CD14-positive monocyte (primary cell): ENCODE results near the gene IL4R. TPM values are rescaled to one million over a fixed set of nuclear protein-coding genes. Genes with fewer than 3 reads are reported as not detected.
A peak's percentile ranks its signal among the peaks of the same experiment; 100 is the strongest.

Source experiments
- DNase-seq, 3 donors: peaks; one replicate each; pipeline ENCODE4 v3.0.0-alpha.2; 2011 to 2022
- H2AFZ ChIP-seq: 2 replicates; pipeline ENCODE4 v1.6.0; 2012; ENCODE audit warnings: mild to moderate bottlenecking, low read depth, low read length, inconsistent platforms; ENCODE audit not compliant: insufficient read depth, poor library complexity, severe bottlenecking
- H3K27ac ChIP-seq, 2 donors: 1 replicate in 1 of 2; 2 replicates in 1 of 2; pipeline ENCODE4 v1.5.1; 2012 to 2013; ENCODE audit warnings: low read length in 2 of 2, control low read depth in 1 of 2, inconsistent platforms in 1 of 2, low read depth in 1 of 2, mild to moderate bottlenecking in 1 of 2
- H3K27me3 ChIP-seq, 2 donors: one replicate each; pipeline versions ENCODE4 v1.6.0 to v1.6.1; 2011 to 2013; ENCODE audit warnings: low read length in 2 of 2; ENCODE audit not compliant: control insufficient read depth in 2 of 2, insufficient read depth in 2 of 2
- H3K36me3 ChIP-seq, 2 donors: replicated peaks in 1 of 2; 1 replicate in 1 of 2; 2 replicates in 1 of 2; pipeline versions ENCODE4 v1.5.1 to v1.6.1; 2012 to 2013; ENCODE audit warnings: low read length in 2 of 2, control low read depth in 1 of 2, inconsistent platforms in 1 of 2, mild to moderate bottlenecking in 1 of 2; ENCODE audit not compliant: insufficient read depth in 2 of 2, control insufficient read depth in 1 of 2
- H3K4me1 ChIP-seq, 2 donors: 1 replicate in 1 of 2; 2 replicates in 1 of 2; pipeline versions ENCODE4 v1.5.1 to v1.6.1; 2012 to 2013; ENCODE audit warnings: low read length in 2 of 2, control low read depth in 1 of 2, inconsistent platforms in 1 of 2, mild to moderate bottlenecking in 1 of 2, moderate library complexity in 1 of 2; ENCODE audit not compliant: insufficient read depth in 2 of 2, control insufficient read depth in 1 of 2
- H3K4me2 ChIP-seq: replicated peaks from 2 replicates; pipeline ENCODE3; 2012; ENCODE audit warnings: low read length, moderate library complexity, mild to moderate bottlenecking; ENCODE audit not compliant: poor library complexity, severe bottlenecking; ENCODE audit errors: extremely low read depth
- H3K4me3 ChIP-seq, 3 experiments: fragments of 200-600 bp in 1 of 3; sonication (generic) in 1 of 3; replicated peaks in 1 of 3; 1 replicate in 2 of 3; 2 replicates in 1 of 3; pipeline ENCODE4 v1.5.1; 2011 to 2013; ENCODE audit warnings: low read length in 3 of 3, mild to moderate bottlenecking in 3 of 3, control low read depth in 2 of 3, low read depth in 2 of 3, inconsistent platforms in 1 of 3, moderate library complexity in 1 of 3
- H3K79me2 ChIP-seq: 2 replicates; pipeline ENCODE4 v1.6.0; 2012; ENCODE audit warnings: mild to moderate bottlenecking, control low read depth, inconsistent platforms, low read length, moderate library complexity; ENCODE audit not compliant: insufficient read depth
- H3K9ac ChIP-seq: 2 replicates; pipeline ENCODE4 v1.6.0; 2017; ENCODE audit warnings: low read length, mild to moderate bottlenecking; ENCODE audit not compliant: insufficient read depth, poor library complexity, severe bottlenecking
- H3K9me3 ChIP-seq, 2 donors: replicated peaks in 1 of 2; 1 replicate in 1 of 2; 2 replicates in 1 of 2; pipeline versions ENCODE4 v1.5.1 to v1.6.1; 2012 to 2013; ENCODE audit warnings: low read length in 2 of 2, control low read depth in 1 of 2; ENCODE audit not compliant: control insufficient read depth in 1 of 2, insufficient read depth in 1 of 2
- H4K20me1 ChIP-seq: 2 replicates; pipeline ENCODE4 v1.6.0; 2012; ENCODE audit warnings: mild to moderate bottlenecking, low read length, control low read depth, moderate library complexity; ENCODE audit not compliant: insufficient read depth
- H3K27ac Mint-ChIP-seq, 7 donors: one replicate each; pipeline ENCODE4 v1.8.0; 2020; ENCODE audit warnings: mild to moderate bottlenecking in 7 of 7, mixed read lengths in 7 of 7, moderate library complexity in 6 of 7, inconsistent platforms in 2 of 7
- H3K27me3 Mint-ChIP-seq, 3 donors: one replicate each; pipeline ENCODE4 v1.8.0; 2021 to 2022; ENCODE audit warnings: low read depth in 3 of 3, mild to moderate bottlenecking in 3 of 3, mixed read lengths in 3 of 3, moderate library complexity in 3 of 3, inconsistent platforms in 1 of 3
- H3K36me3 Mint-ChIP-seq, 2 donors: one replicate each; pipeline ENCODE4 v1.8.0; 2020; ENCODE audit warnings: mixed read lengths in 2 of 2, inconsistent platforms in 1 of 2, mild to moderate bottlenecking in 1 of 2
- H3K4me1 Mint-ChIP-seq: one replicate; pipeline ENCODE4 v1.8.0; 2020; ENCODE audit warnings: mild to moderate bottlenecking, mixed read lengths
- H3K4me3 Mint-ChIP-seq, 2 donors: one replicate each; pipeline ENCODE4 v1.8.0; 2020; ENCODE audit warnings: mild to moderate bottlenecking in 2 of 2, mixed read lengths in 2 of 2, moderate library complexity in 1 of 2
- H3K9me3 Mint-ChIP-seq, 7 donors: one replicate each; pipeline ENCODE4 v1.8.0; 2020 to 2022; ENCODE audit warnings: mixed read lengths in 7 of 7, mild to moderate bottlenecking in 6 of 7, moderate library complexity in 6 of 7, inconsistent platforms in 2 of 7
- WGBS: methylation state at CpG from one replicate; pipeline ENCODE4 v1.1.5; 2013; ENCODE audit warnings: missing lambda C conversion rate; ENCODE audit not compliant: insufficient coverage; 5-methylcytosine and 5-hydroxymethylcytosine counted together
- intact Hi-C, 2 donors: fragments of 100-400 bp; cut with micrococcal nuclease; formaldehyde crosslinking; loops; one replicate each; pipeline versions ENCODE4 v1.15.0 to v1.15.1; 2023
- polyA minus RNA-seq: library from RNA; depleted of rRNA, polyadenylated mRNA; stranded (reverse); fragments of >200 nt; gene quantifications from 2 replicates; pipeline ENCODE4 v1.2.3, GENCODE V29; 2012
- polyA plus RNA-seq, 3 donors: library from polyadenylated mRNA; depleted of rRNA in 1 of 3; unstranded in 2 of 3; stranded (reverse) in 1 of 3; fragments of 300-500 nt in 2 of 3; fragments of >200 nt in 1 of 3; fragmentation: Illumina TruSeq in 2 of 3; gene quantifications; 1 replicate in 2 of 3; 2 replicates in 1 of 3; pipeline ENCODE4 v1.2.3, GENCODE V29; 2012 to 2021
- total RNA-seq, 12 experiments: library from RNA in 1 of 12; stranded (reverse) in 1 of 12; fragments of 120-200 nt in 1 of 12; gene quantifications; one replicate each; pipeline ENCODE4 v1.2.4 and lab custom pipeline; 2013 to 2026; ENCODE audit warnings: mixed read lengths in 6 of 12, inconsistent platforms in 1 of 12
- TF ChIP-seq, protein P1 (sequence below): fragments of 200-600 bp; IDR thresholded peaks from one replicate; pipeline ENCODE4 v1.8.0; 2022; ENCODE audit warnings: antibody characterized with exemption, mild to moderate bottlenecking

Gene IL4R
- 39.3 TPM for total RNA-seq (2013)
- polyA plus RNA-seq (10 to 100 TPM; 25.1 to 80.4 (median 35.6) TPM), polyA minus RNA-seq (57.4 and 64.7 TPM in 2 replicates), total RNA-seq (lab: John Stamatoyannopoulos, UW) (76.7 to 253 (median 130) reads per million in 11 experiments)

DNA sequence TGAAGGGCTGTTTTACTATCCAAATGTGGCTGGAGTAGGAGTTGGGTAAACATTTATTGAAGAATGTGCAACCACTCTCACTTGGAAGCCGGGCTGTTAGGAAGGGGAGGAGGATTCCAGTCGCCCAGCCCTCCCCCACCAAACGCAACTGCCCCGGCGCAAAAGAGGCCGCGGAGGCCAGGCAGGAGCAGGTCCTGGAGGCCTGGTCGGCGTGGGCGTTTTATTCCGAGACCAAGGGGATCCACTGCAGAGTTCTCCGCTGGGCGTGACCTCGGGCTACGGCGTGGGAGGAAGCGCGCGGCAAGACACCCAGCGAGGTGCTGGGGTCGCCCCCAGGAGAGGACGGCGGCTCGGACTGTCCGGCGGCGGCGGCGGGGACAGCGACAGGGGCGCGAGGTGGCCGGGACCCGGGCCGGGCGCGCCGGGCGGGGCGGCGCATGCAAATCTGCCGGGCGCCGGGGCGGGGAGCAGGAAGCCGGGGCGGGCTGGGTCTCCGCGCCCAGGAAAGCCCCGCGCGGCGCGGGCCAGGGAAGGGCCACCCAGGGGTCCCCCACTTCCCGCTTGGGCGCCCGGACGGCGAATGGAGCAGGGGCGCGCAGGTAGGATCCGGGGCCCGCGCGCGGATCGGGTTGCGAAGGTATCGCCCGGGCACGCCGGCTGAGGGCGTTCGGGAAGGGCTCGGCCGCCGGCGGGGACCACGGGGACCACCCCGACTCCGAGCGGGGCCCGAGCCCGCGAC, at the start of gene IL4R:
Gene IL4R (plus strand): TSS at position 553 of the 739 bp plus-strand sequence. CDS start 26,230 bp downstream, outside the sequence.
- peak; percentile 53 to 64 (median 56) for DNase-seq
- Histone ChIP-seq H3K4me1 (peaks cover 49 to 52% of the 10 kb centered on the region in 2 donors), H3K36me3 (no peaks in the 10 kb centered on the region), H3K27me3 (no peaks in the 10 kb centered on the region), H3K9ac (peak within 1 kb of the TSS; percentile 100), H3K4me2 (peak within 1 kb of the TSS; percentile 88), H2AFZ (peak within 1 kb of the TSS; percentile 67), H3K4me3 (peak within 1 kb of the TSS; percentile 64 to 95 (median 90)), H3K9me3 (no peaks in the 10 kb centered on the region), H4K20me1 (peaks cover 38% of the 10 kb centered on the region), H3K79me2 (peaks cover 55% of the 10 kb centered on the region), H3K27ac (peak within 1 kb of the TSS; percentile 77 to 99)
- Mint-ChIP-seq H3K27me3 (peaks cover 0 to 4% (median 3%) of the 10 kb centered on the region in 3 donors), H3K9me3 (peaks cover 0 to 2% (median 0%) of the 10 kb centered on the region in 7 donors), H3K36me3 (peaks cover 5 to 6% of the 10 kb centered on the region in 2 donors), H3K4me3 (peak within 1 kb of the TSS; percentile 88 to 97), H3K4me1 (peaks cover 53% of the 10 kb centered on the region), H3K27ac (peak within 1 kb of the TSS; percentile 88 to 98 (median 96))
- WGBS: under 1% methylated on average over 83 of the region's 85 CpGs
- TF ChIP-seq, protein P1, sequence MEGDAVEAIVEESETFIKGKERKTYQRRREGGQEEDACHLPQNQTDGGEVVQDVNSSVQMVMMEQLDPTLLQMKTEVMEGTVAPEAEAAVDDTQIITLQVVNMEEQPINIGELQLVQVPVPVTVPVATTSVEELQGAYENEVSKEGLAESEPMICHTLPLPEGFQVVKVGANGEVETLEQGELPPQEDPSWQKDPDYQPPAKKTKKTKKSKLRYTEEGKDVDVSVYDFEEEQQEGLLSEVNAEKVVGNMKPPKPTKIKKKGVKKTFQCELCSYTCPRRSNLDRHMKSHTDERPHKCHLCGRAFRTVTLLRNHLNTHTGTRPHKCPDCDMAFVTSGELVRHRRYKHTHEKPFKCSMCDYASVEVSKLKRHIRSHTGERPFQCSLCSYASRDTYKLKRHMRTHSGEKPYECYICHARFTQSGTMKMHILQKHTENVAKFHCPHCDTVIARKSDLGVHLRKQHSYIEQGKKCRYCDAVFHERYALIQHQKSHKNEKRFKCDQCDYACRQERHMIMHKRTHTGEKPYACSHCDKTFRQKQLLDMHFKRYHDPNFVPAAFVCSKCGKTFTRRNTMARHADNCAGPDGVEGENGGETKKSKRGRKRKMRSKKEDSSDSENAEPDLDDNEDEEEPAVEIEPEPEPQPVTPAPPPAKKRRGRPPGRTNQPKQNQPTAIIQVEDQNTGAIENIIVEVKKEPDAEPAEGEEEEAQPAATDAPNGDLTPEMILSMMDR: no peak
- intact Hi-C loops: loop anchor here (5.0 to 10.0 kb wide), 3 partner anchors 34 to 49 kb away; partner anchors contain the start of gene NSMCE1 (in 1 of the 2)

DNA sequence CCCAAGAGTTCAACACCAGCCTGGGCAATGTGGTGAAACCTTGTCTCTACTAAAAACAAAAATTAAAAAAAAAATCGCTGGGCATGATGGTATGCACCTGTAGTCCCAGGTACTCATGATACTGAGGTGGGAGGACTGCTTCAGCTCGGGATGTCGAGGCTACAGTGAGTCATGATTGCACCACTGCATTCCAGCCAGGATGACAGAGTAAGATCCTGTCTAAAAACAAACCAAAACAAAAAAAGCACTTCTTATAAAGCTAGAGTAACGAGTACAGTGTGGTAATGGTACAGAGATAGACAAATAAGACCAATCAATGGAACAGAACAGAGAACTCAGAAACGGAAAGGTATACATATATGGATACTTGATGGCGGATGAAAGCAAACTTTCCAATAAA, 49.6 kb upstream of the IL4R start:
- peaks cover 46% of the 10 kb centered on the region for H3K4me1 Mint-ChIP-seq
- Histone ChIP-seq H3K9ac (no peak overlapping the region), H3K4me3 (no peak overlapping the region), H3K4me1 (peaks cover 27 to 53% of the 10 kb centered on the region in 2 donors), H3K79me2 (peaks cover 46% of the 10 kb centered on the region), H3K36me3 (no peaks in the 10 kb centered on the region), H4K20me1 (no peaks in the 10 kb centered on the region), H3K27me3 (no peaks in the 10 kb centered on the region), H3K9me3 (no peaks in the 10 kb centered on the region), H3K4me2 (no peak overlapping the region), H3K27ac (no peak overlapping the region), H2AFZ (no peak overlapping the region)
- H3K36me3 Mint-ChIP-seq: peaks cover 7 to 15% of the 10 kb centered on the region in 2 donors
- peak in 1 of 3 donors; percentile 24 for DNase-seq
- TF ChIP-seq, protein P1: no peak
- WGBS: no CpG with 5 or more reads among the region's 6 CpGs
- intact Hi-C loops: loop anchor here in 1 of 2 donors (10.0 kb wide), 1 partner anchor 51 kb away; the partner anchor contains the start of gene IL4R
- no peak overlapping the region for H3K4me3 Mint-ChIP-seq
- peak overlapping the region in 1 of 7 donors; percentile 67 for H3K27ac Mint-ChIP-seq
- H3K27me3 Mint-ChIP-seq: no peaks in the 10 kb centered on the region
- H3K9me3 Mint-ChIP-seq: no peaks in the 10 kb centered on the region
